Caco-2 (cell line): ENCODE results near the gene CDH13. TPM values are rescaled to one million over a fixed set of nuclear protein-coding genes. Genes with fewer than 3 reads are reported as not detected.
A peak's percentile ranks its signal among the peaks of the same experiment; 100 is the strongest.

Experiments used
- BruUV-seq: library from RNA; stranded (reverse); fragments of 400-500 nt; replicated peaks from 2 replicates; lab custom pipeline; 2021; lab: Mats Ljungman, UMichigan
- CTCF ChIA-PET: fragments of 300-600 bp; sonication (Branson Sonifier 250); formaldehyde crosslinking; loops from one replicate; lab custom pipeline; 2022; ENCODE audit warnings: antibody characterized with exemption; lab: Charles Lee
- POLR2A ChIA-PET: fragments of 300-600 bp; sonication (Branson Sonifier 250); formaldehyde crosslinking; loops from one replicate; lab custom pipeline; 2022; ENCODE audit warnings: antibody characterized with exemption; lab: Charles Lee
- DNase-seq, 2 experiments: peaks; one replicate each; pipeline versions ENCODE4 v3.0.0 to v3.0.0-alpha.2; 2020 to 2022
- H3K27me3 ChIP-seq: replicated peaks from 2 replicates; pipeline ENCODE4 v1.6.0; 2011; ENCODE audit warnings: low read length; ENCODE audit not compliant: control insufficient read depth, insufficient read depth
- H3K36me3 ChIP-seq: 2 replicates; pipeline ENCODE4 v1.5.1; 2011; ENCODE audit warnings: low read length; ENCODE audit not compliant: control insufficient read depth, insufficient read depth
- H3K4me1 ChIP-seq: fragments of 250-450 bp; sonication (Bioruptor Pico); 2 replicates; pipeline ENCODE4 v1.5.1; 2020; ENCODE audit warnings: mild to moderate bottlenecking
- H3K4me3 ChIP-seq: 2 replicates; pipeline ENCODE4 v1.5.1; 2011; ENCODE audit warnings: low read depth, mild to moderate bottlenecking, control low read depth, low read length
- H3K9me3 ChIP-seq: fragments of 250-450 bp; sonication (Bioruptor Pico); 2 replicates; pipeline ENCODE4 v1.5.1; 2020; ENCODE audit warnings: mild to moderate bottlenecking, moderate library complexity
- H3K27ac Mint-ChIP-seq: one replicate; pipeline ENCODE4 v1.8.0; 2022; ENCODE audit warnings: mixed read lengths; ENCODE audit not compliant: unreplicated experiment
- H3K27me3 Mint-ChIP-seq: one replicate; pipeline ENCODE4 v1.8.0; 2022; ENCODE audit warnings: mixed read lengths; ENCODE audit not compliant: insufficient read depth, unreplicated experiment
- H3K36me3 Mint-ChIP-seq: one replicate; pipeline ENCODE4 v1.8.0; 2022; ENCODE audit warnings: mild to moderate bottlenecking, mixed read lengths; ENCODE audit not compliant: insufficient read depth, unreplicated experiment
- H3K4me1 Mint-ChIP-seq: one replicate; pipeline ENCODE4 v1.8.0; 2022; ENCODE audit warnings: low read depth, mixed read lengths; ENCODE audit not compliant: unreplicated experiment
- H3K4me3 Mint-ChIP-seq: one replicate; pipeline ENCODE4 v1.8.0; 2022; ENCODE audit warnings: mild to moderate bottlenecking, moderate library complexity, mixed read lengths; ENCODE audit not compliant: unreplicated experiment
- H3K9me3 Mint-ChIP-seq: one replicate; pipeline ENCODE4 v1.8.0; 2022; ENCODE audit warnings: mixed read lengths; ENCODE audit not compliant: unreplicated experiment
- CTCF ChIP-seq, 2 experiments: fragments of 200-600 bp in 1 of 2; IDR thresholded peaks; 1 replicate in 1 of 2; 2 replicates in 1 of 2; pipeline versions ENCODE4 v1.5.1 to v1.8.0; 2011 to 2022; ENCODE audit warnings: antibody characterized with exemption in 1 of 2, control low read depth in 1 of 2, inconsistent platforms in 1 of 2, low read depth in 1 of 2, low read length in 1 of 2, mild to moderate bottlenecking in 1 of 2, moderate library complexity in 1 of 2; ENCODE audit not compliant: insufficient read depth in 1 of 2, severe bottlenecking in 1 of 2, unreplicated experiment in 1 of 2
- intact Hi-C: fragments of 100-400 bp; cut with micrococcal nuclease; formaldehyde crosslinking; loops from one replicate; pipeline ENCODE4 v1.10.0; 2022; ENCODE audit not compliant: unreplicated experiment
- total RNA-seq: library from RNA; stranded (reverse); gene quantifications from 2 replicates; pipeline ENCODE4 v1.2.3, GENCODE V29; 2022

CDH13 gene
- total RNA-seq, 1 experiment from 2014 or later, result 2.2 TPM

- no peaks in the 10 kb centered on the region for H3K27me3 ChIP-seq
- DNase-seq, result no peak
- H3K9me3 Mint-ChIP-seq, result no peaks in the 10 kb centered on the region
- no peaks in the 10 kb centered on the region for H3K36me3 ChIP-seq
- BruUV-seq, result no TSS peak
- intact Hi-C loops, result no loop called here
- H3K27me3 Mint-ChIP-seq, result peaks cover 24% of the 10 kb centered on the region
- H3K9me3 ChIP-seq, result no peaks in the 10 kb centered on the region
- no peaks in the 10 kb centered on the region for H3K4me1 Mint-ChIP-seq
- ChIA-PET POLR2A (no interaction called here), CTCF (no interaction called here)
- no peaks in the 10 kb centered on the region for H3K36me3 Mint-ChIP-seq
- no peak for TF ChIP-seq CTCF (IDR thresholded peaks at IDR 0.05; ENCODE audit: insufficient read depth in 1 of 2, low read depth in 1 of 2, low read length in 1 of 2, severe bottlenecking in 1 of 2, unreplicated experiment in 1 of 2)
- H3K27ac Mint-ChIP-seq, result no peak overlapping the region
- no peaks in the 10 kb centered on the region for H3K4me1 ChIP-seq
- no peak overlapping the region for H3K4me3 ChIP-seq
- H3K4me3 Mint-ChIP-seq, result no peak overlapping the region
These were observed 1073.0 kb downstream of the CDH13 start for GRCh38 chr16:83699817-83700216.

- H3K27me3 Mint-ChIP-seq, result peaks cover 20% of the 10 kb centered on the region
- no TSS peak for BruUV-seq
- POLR2A ChIA-PET, result no interaction called here
- no peaks in the 10 kb centered on the region for H3K9me3 Mint-ChIP-seq
- H3K27ac Mint-ChIP-seq, result no peak overlapping the region
- CTCF ChIA-PET, result no interaction called here
- Histone ChIP-seq H3K4me1 (no peaks in the 10 kb centered on the region), H3K9me3 (no peaks in the 10 kb centered on the region), H3K4me3 (no peak overlapping the region), H3K27me3 (no peaks in the 10 kb centered on the region), H3K36me3 (no peaks in the 10 kb centered on the region)
- H3K4me3 Mint-ChIP-seq, result no peak overlapping the region
- no peaks in the 10 kb centered on the region for H3K4me1 Mint-ChIP-seq
- no peak for DNase-seq
- no peaks in the 10 kb centered on the region for H3K36me3 Mint-ChIP-seq
- TF ChIP-seq CTCF (IDR thresholded peaks at IDR 0.05; ENCODE audit: insufficient read depth in 1 of 2, low read depth in 1 of 2, low read length in 1 of 2, severe bottlenecking in 1 of 2, unreplicated experiment in 1 of 2), result no peak
- intact Hi-C loops, result no loop called here
These were observed 1074.1 kb downstream of the CDH13 start for GRCh38 chr16:83700918-83701317.

- Histone ChIP-seq H3K4me3 (no peak overlapping the region), H3K9me3 (no peaks in the 10 kb centered on the region), H3K36me3 (no peaks in the 10 kb centered on the region), H3K27me3 (no peaks in the 10 kb centered on the region), H3K4me1 (no peaks in the 10 kb centered on the region)
- ChIA-PET CTCF (no interaction called here), POLR2A (interaction anchor here (0.5 kb wide), 1 partner anchor 50 kb away, joined by 3 read pairs; no protein-coding TSS in a partner anchor)
- Mint-ChIP-seq H3K4me1 (no peaks in the 10 kb centered on the region), H3K4me3 (no peak overlapping the region), H3K36me3 (no peaks in the 10 kb centered on the region), H3K9me3 (no peaks in the 10 kb centered on the region), H3K27me3 (peaks cover 17% of the 10 kb centered on the region), H3K27ac (no peak overlapping the region)
- DNase-seq, result peak; percentile 63 to 77
- intact Hi-C loops, result no loop called here
- no peak for TF ChIP-seq CTCF (IDR thresholded peaks at IDR 0.05; ENCODE audit: insufficient read depth in 1 of 2, low read depth in 1 of 2, low read length in 1 of 2, severe bottlenecking in 1 of 2, unreplicated experiment in 1 of 2)
- no TSS peak for BruUV-seq
These were observed 1074.7 kb downstream of the CDH13 start for GRCh38 chr16:83701494-83701893.
